Epithelial cell of esophagus (primary cell): Measurements from ENCODE around the gene SFTPB.

Experiments
- DNase-seq: peaks from one replicate; pipeline ENCODE4 v3.0.0; 2010; ENCODE audit warnings: low read depth
- H3K4me3 ChIP-seq: 2 replicates; pipeline ENCODE4 v1.5.1; 2011; ENCODE audit warnings: mild to moderate bottlenecking, low read length, control low read depth
- TF ChIP-seq, protein P1 (sequence below): IDR thresholded peaks from 2 replicates; pipeline ENCODE4 v1.5.1; 2011; ENCODE audit warnings: low read depth, mild to moderate bottlenecking, low read length, control low read depth, inconsistent platforms; ENCODE audit not compliant: insufficient read depth; ENCODE audit errors: missing control alignments

Gene SFTPB

DNA sequence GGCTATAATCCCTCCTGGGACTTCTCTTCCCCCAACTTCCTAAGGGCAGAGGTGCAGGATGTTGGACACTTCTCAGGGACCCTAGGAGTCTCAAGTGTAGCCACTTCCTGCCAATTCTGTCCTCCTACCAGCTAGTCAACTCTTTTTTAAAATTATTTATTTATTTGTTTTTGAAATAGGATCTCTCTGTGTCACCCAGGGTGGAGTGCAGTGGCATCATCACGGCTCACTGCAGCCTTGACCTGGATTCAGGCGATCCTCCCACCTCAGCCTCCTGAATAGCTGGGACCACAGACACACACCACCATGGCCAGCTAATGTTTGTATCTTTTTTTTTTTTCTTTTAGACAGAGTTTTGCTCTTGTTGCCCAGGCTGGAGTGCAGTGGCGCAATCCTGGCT is 11.5 kb downstream of the SFTPB start:
- DNase-seq = no peak
- TF ChIP-seq, protein P1, sequence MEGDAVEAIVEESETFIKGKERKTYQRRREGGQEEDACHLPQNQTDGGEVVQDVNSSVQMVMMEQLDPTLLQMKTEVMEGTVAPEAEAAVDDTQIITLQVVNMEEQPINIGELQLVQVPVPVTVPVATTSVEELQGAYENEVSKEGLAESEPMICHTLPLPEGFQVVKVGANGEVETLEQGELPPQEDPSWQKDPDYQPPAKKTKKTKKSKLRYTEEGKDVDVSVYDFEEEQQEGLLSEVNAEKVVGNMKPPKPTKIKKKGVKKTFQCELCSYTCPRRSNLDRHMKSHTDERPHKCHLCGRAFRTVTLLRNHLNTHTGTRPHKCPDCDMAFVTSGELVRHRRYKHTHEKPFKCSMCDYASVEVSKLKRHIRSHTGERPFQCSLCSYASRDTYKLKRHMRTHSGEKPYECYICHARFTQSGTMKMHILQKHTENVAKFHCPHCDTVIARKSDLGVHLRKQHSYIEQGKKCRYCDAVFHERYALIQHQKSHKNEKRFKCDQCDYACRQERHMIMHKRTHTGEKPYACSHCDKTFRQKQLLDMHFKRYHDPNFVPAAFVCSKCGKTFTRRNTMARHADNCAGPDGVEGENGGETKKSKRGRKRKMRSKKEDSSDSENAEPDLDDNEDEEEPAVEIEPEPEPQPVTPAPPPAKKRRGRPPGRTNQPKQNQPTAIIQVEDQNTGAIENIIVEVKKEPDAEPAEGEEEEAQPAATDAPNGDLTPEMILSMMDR = no peak
- H3K4me3 ChIP-seq = no peak overlapping the region

DNA sequence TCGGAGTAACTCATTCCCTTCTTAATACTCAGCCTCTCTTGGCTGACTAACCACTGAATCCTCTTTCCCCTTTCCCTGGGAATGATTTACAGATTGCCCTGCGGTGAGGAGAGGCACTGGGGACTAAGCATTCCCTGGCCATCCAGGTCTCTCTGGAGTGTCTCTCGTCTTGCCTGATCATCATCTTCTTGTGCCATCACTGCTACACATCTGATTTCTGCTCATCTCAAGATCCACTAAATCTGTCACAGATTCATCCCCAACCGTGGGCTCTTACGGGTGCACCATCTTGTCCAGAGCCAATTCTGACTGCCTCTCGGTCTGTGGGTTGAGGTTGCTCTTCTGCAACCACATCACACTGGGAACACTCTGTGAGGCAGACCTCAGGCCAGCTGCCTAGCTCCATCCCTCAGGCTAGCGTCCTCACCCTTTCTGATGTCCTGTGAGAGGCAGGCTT is 12.0 kb downstream of the SFTPB start:
- TF ChIP-seq, protein P1 = no peak
- DNase-seq = no peak
- no peak overlapping the region for H3K4me3 ChIP-seq

DNA sequence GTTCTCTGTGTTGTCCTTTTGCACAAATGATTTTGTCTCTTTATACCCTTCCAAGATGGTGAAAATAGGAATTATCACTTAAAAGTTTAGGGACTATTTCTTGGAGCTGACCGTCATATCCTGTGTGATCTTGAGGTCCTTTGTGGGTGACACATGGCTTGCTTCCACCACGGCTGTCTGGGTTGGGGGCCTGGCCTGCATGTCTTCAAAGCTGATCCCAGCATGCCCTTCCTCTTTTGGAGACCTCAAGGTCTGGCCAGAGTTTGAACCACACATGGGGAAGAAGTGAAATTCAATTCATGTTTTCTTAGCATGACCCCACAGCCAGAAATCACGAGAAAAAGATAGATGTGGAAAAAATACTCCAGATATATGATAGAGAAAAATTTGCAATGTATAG is 14.0 kb downstream of the SFTPB start:
- DNase-seq = no peak
- no peak overlapping the region for H3K4me3 ChIP-seq
- TF ChIP-seq, protein P1 = no peak

DNA sequence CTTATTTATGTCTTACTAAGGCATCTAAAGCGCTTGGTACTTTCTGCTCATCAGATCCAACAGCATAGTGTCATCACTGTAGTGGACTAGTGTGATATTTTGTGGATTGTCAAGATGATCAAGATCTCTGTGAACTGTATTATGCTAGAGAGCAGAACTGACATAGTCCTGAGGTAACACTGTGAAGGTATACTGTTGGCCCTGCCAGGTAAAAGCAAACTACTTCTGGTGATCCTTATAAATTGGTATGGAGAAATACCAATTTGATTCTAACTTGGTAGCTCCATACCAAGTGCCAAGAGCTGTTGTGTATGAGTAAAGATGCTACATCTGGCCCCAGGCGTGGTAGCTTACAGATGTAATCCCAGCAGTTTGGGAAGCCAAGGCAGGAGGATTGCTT is 15.9 kb downstream of the SFTPB start:
- TF ChIP-seq, protein P1 = no peak
- DNase-seq = no peak
- H3K4me3 ChIP-seq = no peak overlapping the region

DNA sequence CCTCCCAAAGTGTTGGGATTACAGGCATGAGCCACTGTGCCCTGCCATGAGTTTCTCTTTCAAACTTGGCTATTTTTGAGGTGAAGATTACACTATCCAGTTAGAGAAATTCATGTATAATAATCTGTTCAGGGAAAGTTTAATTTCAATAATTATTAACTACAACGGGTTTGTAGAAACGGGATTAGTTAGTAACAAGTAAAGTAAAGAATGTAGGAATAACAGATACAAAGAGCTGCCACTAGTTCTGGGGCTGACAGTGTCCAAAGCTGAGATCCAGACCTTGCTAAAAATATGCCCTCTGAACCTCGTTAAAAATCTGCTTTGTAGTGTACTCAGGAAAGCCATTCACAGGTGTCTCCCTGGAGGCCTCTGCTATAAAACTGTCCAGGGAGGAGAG is 16.9 kb downstream of the SFTPB start:
- TF ChIP-seq, protein P1 = no peak
- H3K4me3 ChIP-seq = no peak overlapping the region
- no peak for DNase-seq

DNA sequence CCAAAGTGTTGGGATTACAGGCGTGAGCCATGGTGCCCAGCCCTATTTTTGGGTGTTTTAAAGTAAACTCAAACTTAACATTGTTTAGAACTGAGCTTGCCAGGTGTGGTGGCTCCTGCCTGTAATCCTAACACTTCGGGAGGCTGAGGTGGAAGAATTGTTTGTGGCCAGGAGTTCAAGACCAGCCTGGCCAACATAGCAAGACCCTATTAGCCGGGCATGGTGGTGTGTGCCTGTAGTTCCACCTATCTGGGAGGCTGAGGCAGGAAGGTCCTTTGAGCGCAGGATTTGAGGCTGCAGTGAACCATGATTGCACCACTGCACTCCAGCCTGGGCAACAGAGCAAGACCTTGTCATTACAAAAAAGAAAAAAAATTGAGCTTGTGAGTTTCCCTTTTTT is 17.5 kb downstream of the SFTPB start:
- H3K4me3 ChIP-seq = no peak overlapping the region
- TF ChIP-seq, protein P1 = no peak

DNA sequence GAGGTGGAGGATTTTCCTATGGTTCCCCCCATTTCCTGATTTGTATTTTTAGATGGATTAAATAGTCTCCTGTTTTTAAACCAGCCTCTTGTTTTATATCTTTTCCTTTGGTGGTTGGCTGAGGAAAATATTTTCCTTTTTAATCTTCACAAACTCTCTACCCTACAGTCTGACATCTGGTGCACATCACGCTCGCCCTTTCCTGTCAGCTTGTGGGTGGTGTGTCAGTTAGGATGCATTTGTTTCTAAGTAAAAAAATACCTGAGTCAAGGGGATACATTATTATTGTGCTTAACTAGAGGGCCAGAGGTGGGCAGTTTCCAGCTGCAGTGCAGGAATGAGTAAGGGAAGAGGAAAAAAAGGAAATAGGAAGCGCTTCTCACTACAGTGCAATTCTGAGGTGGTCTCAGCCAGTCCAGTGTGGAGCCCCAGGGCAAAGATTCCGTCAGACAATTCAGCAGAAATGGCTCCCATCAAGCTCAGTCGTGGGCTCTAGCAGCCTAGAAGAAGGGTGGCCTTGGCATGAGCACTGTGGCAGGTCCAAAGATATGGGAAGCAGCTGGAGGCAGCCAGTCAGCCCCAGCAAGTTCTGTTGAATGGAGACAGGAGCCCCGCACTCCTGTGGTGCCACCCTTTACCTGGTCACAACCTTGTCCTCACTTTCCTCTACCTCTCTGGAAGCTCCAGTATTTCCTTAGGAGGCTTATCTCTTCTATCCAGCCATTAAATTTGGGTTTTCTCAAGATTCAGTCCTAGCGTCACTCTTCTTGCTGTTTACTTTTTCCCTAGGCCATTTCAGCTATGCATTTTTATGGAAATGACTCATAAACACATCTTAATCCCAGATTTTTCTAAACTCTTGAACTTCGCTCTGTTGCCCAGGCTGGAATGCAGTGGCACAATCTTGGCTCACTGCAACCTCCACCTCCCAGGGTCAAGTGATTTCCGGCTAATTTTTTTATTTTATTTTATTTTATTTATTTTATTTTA is 18.5 kb downstream of the SFTPB start:
- TF ChIP-seq, protein P1 = no peak
- DNase-seq = peak; percentile 10
- H3K4me3 ChIP-seq = no peak overlapping the region

More for the DNA sequence above, 17.5 kb downstream of the SFTPB start:
- no peak for DNase-seq
